ENCODE data around the gene PHF24.
"Not testable (repeated sequence)": the region's sequence is repeated elsewhere in the genome, so short reads cannot be mapped to it uniquely, and the experiment has no call there.

The PHF24 gene

GRCh38 chr9:34957492-34958410, at the start of gene PHF24:
PHF24 (plus strand) TSS chr9:34958285; CDS start chr9:34971299, 13,014 bp downstream.
- no peak for DNase-seq (ENCODE audit: low spot score)

GRCh38 chr9:34927061-34927460, 31.0 kb upstream of the PHF24 start:
- DNase-seq (ENCODE audit: low spot score), result no peak

GRCh38 chr9:34928921-34929320, 29.2 kb upstream of the PHF24 start:
- no peak for DNase-seq (ENCODE audit: low spot score)

- peak; percentile 17 for DNase-seq (ENCODE audit: low spot score)
Observed at GRCh38 chr9:34929506-34930102, 28.5 kb upstream of the PHF24 start.

GRCh38 chr9:34939989-34940388, 18.1 kb upstream of the PHF24 start:
- DNase-seq (ENCODE audit: low spot score), result not testable (repeated sequence)

- no peak for DNase-seq (ENCODE audit: low spot score)
Observed at GRCh38 chr9:34948451-34948850, 9.6 kb upstream of the PHF24 start.

GRCh38 chr9:34954225-34954624, 3.9 kb upstream of the PHF24 start:
- DNase-seq (ENCODE audit: low spot score), result no peak

GRCh38 chr9:34956066-34956465, 2.0 kb upstream of the PHF24 start:
- not testable (repeated sequence) for DNase-seq (ENCODE audit: low spot score)

- no peak for DNase-seq (ENCODE audit: low spot score)
Observed at GRCh38 chr9:34956648-34957047, 1.4 kb upstream of the PHF24 start.

GRCh38 chr9:34958411-34958982, 412 bp downstream of the PHF24 start:
- DNase-seq (ENCODE audit: low spot score), result no peak

GRCh38 chr9:34959461-34959860, 1.4 kb downstream of the PHF24 start:
- no peak for DNase-seq (ENCODE audit: low spot score)

GRCh38 chr9:34961574-34962490, 3.7 kb downstream of the PHF24 start:
- DNase-seq (ENCODE audit: low spot score), result no peak

GRCh38 chr9:34962546-34962945, 4.5 kb downstream of the PHF24 start:
- no peak for DNase-seq (ENCODE audit: low spot score)

GRCh38 chr9:34963552-34963951, 5.5 kb downstream of the PHF24 start:
- DNase-seq (ENCODE audit: low spot score), result no peak

GRCh38 chr9:34964458-34964857, 6.4 kb downstream of the PHF24 start:
- no peak for DNase-seq (ENCODE audit: low spot score)

GRCh38 chr9:34971146-34971811, 13.2 kb downstream of the PHF24 start:
- no peak for DNase-seq (ENCODE audit: low spot score)

GRCh38 chr9:34974664-34975063, 16.6 kb downstream of the PHF24 start:
- DNase-seq (ENCODE audit: low spot score), result no peak

- DNase-seq (ENCODE audit: low spot score), result no peak
Observed at GRCh38 chr9:34976441-34976840, 18.4 kb downstream of the PHF24 start.

- DNase-seq (ENCODE audit: low spot score), result no peak
Observed at GRCh38 chr9:34976992-34977391, 18.9 kb downstream of the PHF24 start.

GRCh38 chr9:34980181-34980761, 22.2 kb downstream of the PHF24 start:
- no peak for DNase-seq (ENCODE audit: low spot score)

GRCh38 chr9:34982361-34982760, 24.3 kb downstream of the PHF24 start:
- no peak for DNase-seq (ENCODE audit: low spot score)
